Kidney epithelial cell (primary cell): ENCODE measurements around the gene PGF. TPM values are rescaled to one million over a fixed set of nuclear protein-coding genes. Genes with fewer than 3 reads are reported as not detected.

ENCODE experiments used
- DNase-seq: peaks from one replicate; pipeline ENCODE4 v3.0.0-alpha.2; 2010; ENCODE audit warnings: low read depth
- H3K27me3 ChIP-seq: 2 replicates; pipeline ENCODE4 v1.6.0; 2011; ENCODE audit warnings: low read length; ENCODE audit not compliant: control insufficient read depth, insufficient read depth
- H3K36me3 ChIP-seq: 2 replicates; pipeline ENCODE4 v1.5.1; 2011; ENCODE audit warnings: low read length; ENCODE audit not compliant: control insufficient read depth, insufficient read depth
- H3K4me3 ChIP-seq: 2 replicates; pipeline ENCODE4 v1.5.1; 2011; ENCODE audit warnings: low read depth, mild to moderate bottlenecking, control low read depth, low read length
- total RNA-seq: library from RNA; depleted of rRNA; stranded (reverse); fragments of >200 nt; gene quantifications from 2 replicates; pipeline ENCODE4 v1.2.3, GENCODE V29; 2015
- TF ChIP-seq, protein P1 (sequence below): IDR thresholded peaks from 2 replicates; pipeline ENCODE4 v1.5.1; 2011; ENCODE audit warnings: mild to moderate bottlenecking, moderate library complexity, low read length, control low read depth, inconsistent platforms; ENCODE audit not compliant: insufficient read depth, poor library complexity, severe bottlenecking

PGF gene
- total RNA-seq, 1 donor from 2014 or later, result 11.2 TPM

DNA sequence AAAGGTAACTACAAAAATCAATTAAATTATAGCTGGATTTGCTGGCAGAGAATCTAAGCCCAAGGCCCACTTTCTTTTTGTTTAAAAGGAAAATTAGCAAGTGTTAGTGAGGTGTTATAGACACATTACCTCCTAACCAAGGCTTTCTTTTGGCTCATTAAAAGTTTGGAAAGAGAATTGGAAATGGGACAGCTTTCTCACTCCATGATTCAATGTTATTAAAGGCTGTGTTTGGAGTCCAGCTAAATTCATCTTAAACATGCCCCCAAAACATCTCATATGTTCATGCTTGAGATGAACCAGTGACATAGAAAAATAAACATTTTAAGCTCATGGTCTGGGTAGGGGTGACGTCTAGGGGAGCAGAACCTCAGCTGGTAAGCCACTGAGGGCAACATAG, 13.4 kb upstream of the PGF start:
- H3K27me3 ChIP-seq, result no peaks in the 10 kb centered on the region
- H3K4me3 ChIP-seq, result no peak overlapping the region
- no peaks in the 10 kb centered on the region for H3K36me3 ChIP-seq
- no peak for DNase-seq
- TF ChIP-seq, protein P1, sequence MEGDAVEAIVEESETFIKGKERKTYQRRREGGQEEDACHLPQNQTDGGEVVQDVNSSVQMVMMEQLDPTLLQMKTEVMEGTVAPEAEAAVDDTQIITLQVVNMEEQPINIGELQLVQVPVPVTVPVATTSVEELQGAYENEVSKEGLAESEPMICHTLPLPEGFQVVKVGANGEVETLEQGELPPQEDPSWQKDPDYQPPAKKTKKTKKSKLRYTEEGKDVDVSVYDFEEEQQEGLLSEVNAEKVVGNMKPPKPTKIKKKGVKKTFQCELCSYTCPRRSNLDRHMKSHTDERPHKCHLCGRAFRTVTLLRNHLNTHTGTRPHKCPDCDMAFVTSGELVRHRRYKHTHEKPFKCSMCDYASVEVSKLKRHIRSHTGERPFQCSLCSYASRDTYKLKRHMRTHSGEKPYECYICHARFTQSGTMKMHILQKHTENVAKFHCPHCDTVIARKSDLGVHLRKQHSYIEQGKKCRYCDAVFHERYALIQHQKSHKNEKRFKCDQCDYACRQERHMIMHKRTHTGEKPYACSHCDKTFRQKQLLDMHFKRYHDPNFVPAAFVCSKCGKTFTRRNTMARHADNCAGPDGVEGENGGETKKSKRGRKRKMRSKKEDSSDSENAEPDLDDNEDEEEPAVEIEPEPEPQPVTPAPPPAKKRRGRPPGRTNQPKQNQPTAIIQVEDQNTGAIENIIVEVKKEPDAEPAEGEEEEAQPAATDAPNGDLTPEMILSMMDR, result no peak

DNA sequence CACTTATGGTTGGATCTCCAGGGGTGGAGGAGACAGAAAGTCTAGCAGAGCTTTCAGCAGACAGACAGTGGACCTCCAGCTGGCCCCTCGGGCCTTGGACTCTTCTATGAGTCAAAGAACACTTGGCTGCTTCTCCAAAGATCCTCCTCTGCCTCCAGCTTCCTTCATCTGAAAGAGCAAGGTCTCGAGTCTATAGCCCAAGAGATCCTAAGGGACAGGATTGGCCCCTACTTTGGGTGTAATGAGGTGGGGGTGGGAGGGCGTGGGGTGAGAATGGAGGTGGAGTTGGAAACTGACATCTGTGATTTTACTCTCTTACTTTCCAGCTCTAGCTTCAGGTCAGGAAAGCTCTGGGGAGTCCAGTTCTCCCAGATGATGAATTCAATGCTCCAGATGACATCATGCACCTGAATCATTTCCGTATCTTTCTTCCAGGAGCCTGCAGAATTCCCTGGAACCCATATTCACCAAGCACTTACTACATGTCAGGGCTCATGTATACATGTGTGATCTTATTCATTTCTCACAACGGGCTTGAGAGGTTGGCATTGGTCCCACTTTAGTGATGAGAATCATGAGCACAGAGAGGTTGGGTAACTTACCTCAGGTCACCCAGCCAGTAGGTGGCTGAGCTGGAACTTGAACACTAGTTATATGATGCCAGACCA, 10.2 kb upstream of the PGF start:
- TF ChIP-seq, protein P1, result no peak
- no peaks in the 10 kb centered on the region for H3K36me3 ChIP-seq
- H3K27me3 ChIP-seq, result no peaks in the 10 kb centered on the region
- no peak overlapping the region for H3K4me3 ChIP-seq
- no peak for DNase-seq

DNA sequence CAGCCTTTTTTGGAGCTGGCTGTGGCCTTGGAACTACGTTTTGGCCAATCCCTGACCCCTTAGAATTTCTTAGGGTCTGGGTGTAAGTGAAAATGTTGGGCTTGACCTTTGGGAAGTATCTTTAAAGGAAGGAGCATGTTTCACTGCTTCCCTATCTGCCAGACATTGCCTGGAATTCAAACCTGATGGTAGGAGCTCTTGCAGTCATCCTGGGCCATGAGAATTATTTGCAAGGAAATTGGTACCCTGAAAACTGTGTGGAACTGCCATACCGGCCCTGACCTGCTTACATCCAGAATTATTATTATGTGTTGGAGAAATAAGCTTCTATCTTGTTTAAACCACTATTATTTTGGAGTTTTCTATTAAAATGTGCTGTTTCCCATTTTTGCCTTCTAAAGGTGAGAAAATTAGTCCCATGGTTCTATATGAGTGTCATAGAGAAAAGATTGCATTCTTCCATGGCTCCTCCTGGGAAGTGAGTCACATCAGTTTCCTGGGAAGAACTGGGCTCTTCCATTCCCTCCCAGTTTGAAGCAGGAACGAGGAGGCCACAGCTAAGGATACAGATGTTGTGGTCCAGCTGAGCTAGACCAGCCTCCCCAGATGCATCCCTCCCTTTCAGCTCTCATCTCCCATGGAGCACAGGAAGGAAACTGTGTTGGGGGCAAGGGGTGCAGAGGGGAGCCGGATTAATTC, 9.5 kb upstream of the PGF start:
- H3K27me3 ChIP-seq, result no peaks in the 10 kb centered on the region
- no peak for DNase-seq
- no peak overlapping the region for H3K4me3 ChIP-seq
- H3K36me3 ChIP-seq, result no peaks in the 10 kb centered on the region
- TF ChIP-seq, protein P1, result no peak

DNA sequence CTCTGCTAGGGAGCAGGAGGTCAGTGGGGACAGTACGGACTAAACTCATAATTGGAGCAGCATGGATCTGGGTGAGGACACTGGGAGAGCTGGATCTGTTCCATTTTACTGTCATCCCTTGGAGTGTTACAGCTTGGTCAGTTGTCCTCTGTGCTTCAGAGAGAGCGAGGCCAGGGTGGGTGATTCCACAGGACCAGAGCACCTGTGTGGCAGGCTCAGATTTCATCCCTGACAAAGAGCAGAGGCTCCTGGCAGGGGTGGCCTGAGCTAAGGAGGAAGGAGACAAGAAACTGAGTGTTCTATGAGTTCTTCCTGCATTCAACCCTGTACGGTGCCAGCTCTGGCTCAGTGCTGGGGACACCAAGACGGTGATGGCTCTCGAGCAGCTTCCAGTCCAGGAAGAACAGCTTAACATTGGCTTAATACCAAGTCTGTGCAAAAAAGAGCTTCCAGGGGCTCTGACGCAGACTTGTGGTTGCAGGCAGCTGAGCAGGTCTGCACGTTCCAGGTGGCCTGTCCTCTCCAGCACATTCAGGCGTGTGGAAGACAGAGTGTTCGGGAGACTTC, 8.4 kb upstream of the PGF start:
- H3K4me3 ChIP-seq, result no peak overlapping the region
- no peaks in the 10 kb centered on the region for H3K36me3 ChIP-seq
- no peaks in the 10 kb centered on the region for H3K27me3 ChIP-seq
- TF ChIP-seq, protein P1, result no peak
- DNase-seq, result no peak

DNA sequence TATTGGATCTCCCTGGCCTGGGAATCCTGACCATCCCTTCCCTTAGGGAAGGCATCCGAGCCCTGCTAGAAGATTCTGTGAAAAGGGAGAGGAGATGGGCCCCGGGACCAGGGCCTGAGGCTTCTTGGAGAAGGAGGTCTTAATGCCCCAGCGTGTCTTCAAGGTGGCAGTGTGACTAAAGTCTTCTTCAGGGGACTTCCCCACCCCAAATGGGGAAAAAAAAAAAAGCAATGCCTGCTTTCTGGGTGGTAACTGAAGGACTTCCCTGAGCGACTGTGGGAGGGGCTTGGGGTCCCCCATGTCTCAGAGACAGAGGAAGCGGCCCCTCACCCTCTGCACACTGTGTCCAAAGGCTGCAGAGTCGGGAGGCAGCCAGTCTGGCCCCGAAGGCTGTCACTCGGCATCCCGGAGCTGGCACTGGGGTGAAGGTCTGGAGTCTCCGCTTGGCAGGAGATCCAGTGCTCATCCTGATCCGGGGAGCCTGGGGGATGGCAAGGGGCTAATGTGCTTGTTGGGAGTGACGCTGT, 7.8 kb upstream of the PGF start:
- no peak for DNase-seq
- no peaks in the 10 kb centered on the region for H3K27me3 ChIP-seq
- no peaks in the 10 kb centered on the region for H3K36me3 ChIP-seq
- H3K4me3 ChIP-seq, result no peak overlapping the region
- TF ChIP-seq, protein P1, result no peak
